Heart left ventricle (tissue), 16 donors: ENCODE data around the gene DIP2C. TPM values are rescaled to one million over a fixed set of nuclear protein-coding genes. Genes with fewer than 3 reads are reported as not detected.
A peak's percentile ranks its signal among the peaks of the same experiment; 100 is the strongest.

Source experiments
- ATAC-seq, 4 donors: fragments of 200-7000 bp; cut with Tn5 transposase; one replicate each; pipeline ENCODE4 v1.9.1; 2020 to 2022; ENCODE audit warnings: moderate library complexity in 4 of 4, mild to moderate bottlenecking in 3 of 4, moderate number of reproducible peaks in 1 of 4
- DNase-seq, 5 donors: peaks; one replicate each; pipeline ENCODE4 v3.0.0-alpha.2; 2020
- H3K27ac ChIP-seq, 12 donors: fragments of 200-600 bp; sonication (generic) in 4 of 12; one replicate each; pipeline versions ENCODE4 v1.5.0 to v1.8.0; 2016 to 2022; ENCODE audit warnings: mild to moderate bottlenecking in 2 of 12
- H3K27me3 ChIP-seq, 9 donors: fragments of 200-600 bp; sonication (generic) in 2 of 9; one replicate each; pipeline versions ENCODE4 v1.5.1 to v1.8.0; 2016 to 2022; ENCODE audit warnings: mild to moderate bottlenecking in 3 of 9
- H3K36me3 ChIP-seq, 9 donors: fragments of 200-600 bp; sonication (generic) in 2 of 9; one replicate each; pipeline versions ENCODE4 v1.5.0 to v1.8.0; 2018 to 2022; ENCODE audit warnings: mild to moderate bottlenecking in 2 of 9
- H3K4me1 ChIP-seq, 12 donors: fragments of 200-600 bp; sonication (generic) in 4 of 12; one replicate each; pipeline versions ENCODE4 v1.5.0 to v1.8.0; 2016 to 2022; ENCODE audit warnings: mild to moderate bottlenecking in 3 of 12
- H3K4me3 ChIP-seq, 12 donors: fragments of 200-600 bp; sonication (generic) in 4 of 12; one replicate each; pipeline versions ENCODE4 v1.5.0 to v1.8.0; 2017 to 2022; ENCODE audit warnings: mild to moderate bottlenecking in 9 of 12, moderate library complexity in 4 of 12
- H3K9me3 ChIP-seq, 12 donors: fragments of 200-600 bp; sonication (generic) in 4 of 12; one replicate each; pipeline versions ENCODE4 v1.5.0 to v1.8.0; 2016 to 2022; ENCODE audit warnings: mild to moderate bottlenecking in 1 of 12
- POLR2A ChIP-seq, 2 donors: fragments of 450-650 bp; IDR thresholded peaks; one replicate each; pipeline ENCODE4 v1.6.1; 2017; ENCODE audit warnings: antibody characterized with exemption in 2 of 2, mild to moderate bottlenecking in 2 of 2, moderate library complexity in 2 of 2
- WGBS, 4 donors: extraction: QIAGEN DNeasy Blood & Tissue Kit in 2 of 4; methylation state at CpG; one replicate each; pipeline versions ENCODE4 v1.1.5 to v1.1.7; 2013 to 2018; 5-methylcytosine and 5-hydroxymethylcytosine counted together
- intact Hi-C, 10 donors: fragments of 100-400 bp; cut with DNase I; formaldehyde crosslinking; loops; one replicate each; pipeline versions ENCODE4 v1.11.1 to v1.14.2; 2022
- polyA plus RNA-seq, 2 donors: library from polyadenylated mRNA; stranded (reverse); fragments of 200-250 nt; gene quantifications; one replicate each; pipeline ENCODE4 v1.2.3, GENCODE V29; 2013
- total RNA-seq, 9 donors: library from RNA; depleted of rRNA in 2 of 9; stranded (reverse); fragments of >200 nt in 2 of 9; fragmentation: NEBNext Ultra II Directional in 3 of 9; extraction: Animal tissue kit (Norgen Biotek cat#: 25700) in 3 of 9; gene quantifications; one replicate each; pipeline versions ENCODE4 v1.1.0 to v1.2.4, GENCODE V29; 2016 to 2023
- TF ChIP-seq, protein P1 (sequence below), 12 donors: fragments of 200-600 bp; sonication (generic) in 4 of 12; IDR thresholded peaks; one replicate each; pipeline versions ENCODE4 v1.5.0 to v1.8.0; 2018 to 2022; ENCODE audit warnings: antibody characterized with exemption in 12 of 12, mild to moderate bottlenecking in 5 of 12
- donor health status: ischemic (EF 13 %, LVEDD 7.1; RV severe dilation, severe dysfunction).
- donor health status: healthy with polysubstance abuse.
- donor health status: DM: no; HTN: yes; CAD: no.
- donor health status: DM: no; HTN: no; CAD: no.
- donor health status: ischemic (EF 25% LVEDD 6.9; RV normal size, moderate dysfunction).
- donor health status: ischemic (EF 25% LVEDD 5.7; RV mildly dilated, moderate dysfunction).
- donor health status: healthy.
- donor health status: DM: yes; HTN: yes; CAD: no.
- donor health status: ischemic (EF 35%, LVEDD 5.7; RV mildly dilated, moderate dysfunction).
- donor health status: nonischemic (EF 11% LVEDD 7.7; RV severe dilation, severe dysfunction).
- donor health status: DM: yes; HTN: yes; CAD: no.
- donor health status: PGD.
- donor health status: ischemic (EF 29% LVEDD 5.4; RV normal size, mild dysfunction).
- donor health status: nonischemic (EF 23%, LVEDD 6.1; RV moderate dilation, normal function).

DIP2C gene
- total and polyA plus RNA-seq, 11 donors, result 7.4 to 43.1 (median 28.5) TPM

GRCh38 chr10:521261-522250 lies 167.9 kb downstream of the DIP2C start:
- Histone ChIP-seq H3K4me1 (peaks cover 0 to 23% (median 0%) of the 10 kb centered on the region in 12 donors), H3K9me3 (no peaks in the 10 kb centered on the region), H3K4me3 (no peak overlapping the region), H3K36me3 (no peaks in the 10 kb centered on the region), H3K27me3 (no peaks in the 10 kb centered on the region), H3K27ac (peak overlapping the region in 1 of 12 donors; percentile 47)
- peak in 2 of 5 donors; percentile 51 to 52 for DNase-seq
- TF ChIP-seq, protein P1, sequence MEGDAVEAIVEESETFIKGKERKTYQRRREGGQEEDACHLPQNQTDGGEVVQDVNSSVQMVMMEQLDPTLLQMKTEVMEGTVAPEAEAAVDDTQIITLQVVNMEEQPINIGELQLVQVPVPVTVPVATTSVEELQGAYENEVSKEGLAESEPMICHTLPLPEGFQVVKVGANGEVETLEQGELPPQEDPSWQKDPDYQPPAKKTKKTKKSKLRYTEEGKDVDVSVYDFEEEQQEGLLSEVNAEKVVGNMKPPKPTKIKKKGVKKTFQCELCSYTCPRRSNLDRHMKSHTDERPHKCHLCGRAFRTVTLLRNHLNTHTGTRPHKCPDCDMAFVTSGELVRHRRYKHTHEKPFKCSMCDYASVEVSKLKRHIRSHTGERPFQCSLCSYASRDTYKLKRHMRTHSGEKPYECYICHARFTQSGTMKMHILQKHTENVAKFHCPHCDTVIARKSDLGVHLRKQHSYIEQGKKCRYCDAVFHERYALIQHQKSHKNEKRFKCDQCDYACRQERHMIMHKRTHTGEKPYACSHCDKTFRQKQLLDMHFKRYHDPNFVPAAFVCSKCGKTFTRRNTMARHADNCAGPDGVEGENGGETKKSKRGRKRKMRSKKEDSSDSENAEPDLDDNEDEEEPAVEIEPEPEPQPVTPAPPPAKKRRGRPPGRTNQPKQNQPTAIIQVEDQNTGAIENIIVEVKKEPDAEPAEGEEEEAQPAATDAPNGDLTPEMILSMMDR (IDR thresholded peaks at IDR 0.05), result no peak
- no peak for TF ChIP-seq POLR2A (IDR thresholded peaks at IDR 0.05)
- intact Hi-C loops, result loop anchor here in 1 of 10 donors (5.0 to 10.0 kb wide), 2 partner anchors 61 to 173 kb away; no protein-coding TSS in a partner anchor
- peak in 3 of 4 donors; percentile 20 to 64 (median 48) for ATAC-seq
- WGBS, 4 donors, result 63 to 67% (median 66%) methylated on average over 16 to 17 of the region's 17 CpGs

- Histone ChIP-seq H3K27me3 (no peaks in the 10 kb centered on the region), H3K36me3 (no peaks in the 10 kb centered on the region), H3K4me3 (no peak overlapping the region), H3K9me3 (no peaks in the 10 kb centered on the region), H3K27ac (peak overlapping the region in 1 of 12 donors; percentile 35), H3K4me1 (peaks cover 0 to 22% (median 5%) of the 10 kb centered on the region in 12 donors)
- ATAC-seq (peak in 3 of 4 donors; percentile 29 to 47 (median 45)), DNase-seq (no peak)
- 62 to 73% (median 67%) methylated on average over 6 of the region's 6 CpGs for WGBS, 4 donors
- no peak for TF ChIP-seq POLR2A (IDR thresholded peaks at IDR 0.05)
- TF ChIP-seq, protein P1 (IDR thresholded peaks at IDR 0.05), result no peak
- intact Hi-C loops, result loop anchor here in 1 of 10 donors (5.0 to 10.0 kb wide), 2 partner anchors 62 to 174 kb away; no protein-coding TSS in a partner anchor
Observed at GRCh38 chr10:520402-520787, 169.1 kb downstream of the DIP2C start.

- Histone ChIP-seq H3K4me3 (no peak overlapping the region), H3K36me3 (no peaks in the 10 kb centered on the region), H3K27me3 (no peaks in the 10 kb centered on the region), H3K27ac (peak overlapping the region in 1 of 12 donors; percentile 35), H3K4me1 (peaks cover 0 to 22% (median 5%) of the 10 kb centered on the region in 12 donors), H3K9me3 (no peaks in the 10 kb centered on the region)
- intact Hi-C loops, result loop anchor here in 7 of 10 donors (5.0 to 10.0 kb wide), 5 partner anchors 62 to 275 kb away; partner anchors contain the start of gene DIP2C (in 2 of the 7)
- WGBS, 4 donors, result 92 to 96% (median 93%) methylated on average over 25 of the region's 25 CpGs
- no peak for TF ChIP-seq POLR2A (IDR thresholded peaks at IDR 0.05)
- TF ChIP-seq, protein P1 (IDR thresholded peaks at IDR 0.05), result no peak
- ATAC-seq (no peak), DNase-seq (no peak)
Observed at GRCh38 chr10:519716-520401, 169.6 kb downstream of the DIP2C start.
